K562 (cell line): ENCODE data around the gene PRPF6. TPM values are rescaled to one million over a fixed set of nuclear protein-coding genes. Genes with fewer than 3 reads are reported as not detected.

Source experiments
- ATF1 ChIP-seq, 2 experiments: fragments of 450-650 bp in 1 of 2; IDR thresholded peaks; 2 replicates each; pipeline ENCODE4 v1.6.1; 2016; ENCODE audit warnings: missing compliant biosample characterization in 1 of 2, missing genetic modification characterization in 1 of 2
- BMI1 ChIP-seq: fragments of 150-350 bp; IDR thresholded peaks from 2 replicates; pipeline ENCODE4 v1.6.1; 2014; ENCODE audit warnings: low read length
- CREB1 ChIP-seq, 2 experiments: sonication (generic) in 1 of 2; formaldehyde crosslinking in 1 of 2; IDR thresholded peaks; 2 replicates each; pipeline versions ENCODE4 v1.6.1 to v1.8.0; 2012 to 2022; ENCODE audit warnings: inconsistent platforms in 1 of 2, mild to moderate bottlenecking in 1 of 2, missing genetic modification reagents in 1 of 2, moderate library complexity in 1 of 2
- CTBP1 ChIP-seq: fragments of 450-650 bp; IDR thresholded peaks from 2 replicates; pipeline ENCODE4 v1.6.1; 2016; ENCODE audit warnings: borderline replicate concordance
- HDAC1 ChIP-seq, 2 experiments: fragments of 450-650 bp; IDR thresholded peaks; 2 replicates each; pipeline ENCODE4 v1.6.1; 2016 to 2017; ENCODE audit warnings: inconsistent platforms in 1 of 2, mild to moderate bottlenecking in 1 of 2, moderate library complexity in 1 of 2
- LARP7 ChIP-seq: fragments of 450-650 bp; IDR thresholded peaks from 2 replicates; pipeline ENCODE4 v1.6.1; 2016
- MAFK ChIP-seq: IDR thresholded peaks from 2 replicates; pipeline ENCODE4 v1.6.1; 2011; ENCODE audit warnings: low read length, improper control_type of control experiment
- NR4A1 ChIP-seq, 2 experiments: fragments of 250-450 bp in 1 of 2; fragments of 450-650 bp in 1 of 2; sonication (Bioruptor Pico) in 1 of 2; IDR thresholded peaks; 2 replicates each; pipeline versions ENCODE4 v1.4.0 to v1.6.1; 2016 to 2020; ENCODE audit warnings: mild to moderate bottlenecking in 2 of 2, missing compliant biosample characterization in 1 of 2, missing genetic modification characterization in 1 of 2, moderate library complexity in 1 of 2
- SP2 ChIP-seq: IDR thresholded peaks from 2 replicates; pipeline ENCODE4 v1.6.1; 2011; ENCODE audit warnings: mild to moderate bottlenecking, low read depth, low read length, moderate library complexity; ENCODE audit not compliant: poor library complexity, severe bottlenecking; ENCODE audit errors: extremely low read depth
- SUPT5H ChIP-seq: fragments of 450-650 bp; IDR thresholded peaks from 2 replicates; pipeline ENCODE4 v1.6.1; 2016
- THRAP3 ChIP-seq: fragments of 450-650 bp; IDR thresholded peaks from 2 replicates; pipeline ENCODE4 v1.6.1; 2016; ENCODE audit warnings: mild to moderate bottlenecking, inconsistent platforms, borderline replicate concordance
- YY1 ChIP-seq, 3 experiments: IDR thresholded peaks; 2 replicates each; pipeline ENCODE4 v1.6.1; 2011; ENCODE audit warnings: low read length in 2 of 3, mild to moderate bottlenecking in 2 of 3, moderate library complexity in 2 of 3, borderline replicate concordance in 1 of 3, control low read depth in 1 of 3, low read depth in 1 of 3; ENCODE audit not compliant: insufficient read depth in 3 of 3, insufficient replicate concordance in 2 of 3, control insufficient read depth in 1 of 3, insufficient read length in 1 of 3; ENCODE audit errors: extremely low read depth in 1 of 3
- ZKSCAN1 ChIP-seq: fragments of 150-350 bp; IDR thresholded peaks from 2 replicates; pipeline ENCODE4 v1.6.1; 2016; ENCODE audit warnings: low read depth, low read length
- ZKSCAN8 ChIP-seq: fragments of 200-800 bp; sonication (Bioruptor generic); IDR thresholded peaks from 2 replicates; pipeline ENCODE4 v1.6.1; 2016; ENCODE audit warnings: missing genetic modification characterization, missing compliant biosample characterization
- polyA plus RNA-seq, 8 experiments: library from polyadenylated mRNA; depleted of rRNA in 4 of 8; stranded (reverse) in 5 of 8; unstranded in 3 of 8; fragments of >200 nt; fragmentation: Nextera tagmentation in 2 of 8; fragmentation: Illumina TruSeq in 1 of 8; extraction: Ambion mirVana in 2 of 8; extraction: Trizol in 1 of 8; gene quantifications; 2 replicates each; pipeline versions ENCODE4 v1.2.1 to v1.2.3, GENCODE V29; 2011 to 2014; ENCODE audit warnings: inconsistent platforms in 1 of 8, missing spikeins in 1 of 8
- total RNA-seq, 7 experiments: library from RNA; depleted of rRNA in 6 of 7; stranded (reverse); fragments of >200 nt in 6 of 7; fragmentation: Illumina TruSeq in 2 of 7; extraction: Trizol in 2 of 7; gene quantifications; 2 replicates each; pipeline versions ENCODE4 v1.2.1 to v1.2.3, GENCODE V29; 2011 to 2021; ENCODE audit warnings: low replicate concordance in 1 of 7
- TF ChIP-seq, protein P1 (sequence below): fragments of 450-650 bp; IDR thresholded peaks from 2 replicates; pipeline ENCODE4 v1.6.1; 2014; ENCODE audit warnings: low read depth, mild to moderate bottlenecking, moderate library complexity, borderline replicate concordance
- TF ChIP-seq, protein P2 (sequence below): fragments of 250-450 bp; sonication (Bioruptor Pico); IDR thresholded peaks from 2 replicates; pipeline ENCODE4 v1.8.0; 2021; ENCODE audit warnings: borderline replicate concordance, mild to moderate bottlenecking, moderate library complexity; ENCODE audit not compliant: poor library complexity, severe bottlenecking
- TF ChIP-seq, protein P3 (sequence below): sonication (generic); formaldehyde crosslinking; IDR thresholded peaks from 2 replicates; pipeline ENCODE4 v1.8.0; 2022; ENCODE audit warnings: missing genetic modification reagents, mild to moderate bottlenecking, borderline replicate concordance
- TF ChIP-seq, protein P4 (sequence below): sonication (generic); formaldehyde crosslinking; IDR thresholded peaks from 2 replicates; pipeline ENCODE4 v1.9.0; 2022; ENCODE audit warnings: mild to moderate bottlenecking, missing genetic modification reagents

PRPF6 gene
- total and polyA plus RNA-seq, 9 of the 15 experiments (the other 6 are each of a cell fraction or from before 2014, with no cell fraction given), result 4.2 to 83.2 (median 59.9) TPM

DNA sequence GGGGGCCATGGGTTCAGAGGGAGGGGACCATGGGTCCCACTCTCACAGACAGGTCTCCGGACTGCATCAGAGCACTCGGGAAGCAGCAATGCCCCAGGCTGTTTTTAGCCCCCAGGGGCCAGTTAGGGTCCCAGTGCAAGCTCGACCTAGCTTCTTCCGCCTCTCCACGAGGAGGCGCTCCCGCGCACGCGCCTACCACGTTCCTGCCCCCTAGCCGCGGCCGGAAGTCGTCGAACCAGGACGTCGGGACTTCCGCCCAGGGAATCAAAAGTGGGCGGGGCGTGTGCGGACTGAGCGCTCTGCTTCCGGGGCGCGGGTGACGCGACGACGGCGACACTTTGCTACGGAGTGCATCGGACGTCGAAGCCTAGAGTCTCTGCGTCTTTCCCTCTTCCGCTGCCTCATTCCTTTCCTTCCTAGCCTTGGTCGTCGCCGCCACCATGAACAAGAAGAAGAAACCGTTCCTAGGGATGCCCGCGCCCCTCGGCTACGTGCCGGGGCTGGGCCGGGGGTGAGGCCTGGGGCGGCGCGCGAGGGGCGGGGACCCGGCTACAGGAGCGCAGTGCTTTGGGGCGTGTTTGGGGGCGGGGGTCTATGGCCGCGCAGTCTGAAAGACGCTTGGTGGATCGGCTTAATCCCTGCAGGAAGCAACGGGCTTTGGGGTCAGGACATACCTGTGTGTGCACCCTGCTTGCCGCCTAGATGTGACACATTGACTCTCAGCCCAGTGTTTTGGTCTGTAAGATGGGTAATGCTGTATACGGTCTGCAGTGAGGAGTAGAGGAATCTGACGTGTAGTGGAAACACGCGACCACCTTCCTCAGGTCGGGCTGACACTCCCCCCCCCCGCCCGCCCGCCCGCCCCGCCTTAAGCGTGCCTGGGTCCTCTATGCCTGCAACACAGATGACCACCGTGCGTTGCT, at the start of gene PRPF6 (continued):
- TF ChIP-seq, protein P1, sequence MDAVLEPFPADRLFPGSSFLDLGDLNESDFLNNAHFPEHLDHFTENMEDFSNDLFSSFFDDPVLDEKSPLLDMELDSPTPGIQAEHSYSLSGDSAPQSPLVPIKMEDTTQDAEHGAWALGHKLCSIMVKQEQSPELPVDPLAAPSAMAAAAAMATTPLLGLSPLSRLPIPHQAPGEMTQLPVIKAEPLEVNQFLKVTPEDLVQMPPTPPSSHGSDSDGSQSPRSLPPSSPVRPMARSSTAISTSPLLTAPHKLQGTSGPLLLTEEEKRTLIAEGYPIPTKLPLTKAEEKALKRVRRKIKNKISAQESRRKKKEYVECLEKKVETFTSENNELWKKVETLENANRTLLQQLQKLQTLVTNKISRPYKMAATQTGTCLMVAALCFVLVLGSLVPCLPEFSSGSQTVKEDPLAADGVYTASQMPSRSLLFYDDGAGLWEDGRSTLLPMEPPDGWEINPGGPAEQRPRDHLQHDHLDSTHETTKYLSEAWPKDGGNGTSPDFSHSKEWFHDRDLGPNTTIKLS, result peak; percentile 84
- TF ChIP-seq SP2 (peak; percentile 38), SUPT5H (peak; percentile 86), ZKSCAN8 (CRISPR knock-in tag) (no peak), CREB1 (IDR thresholded peaks at IDR 0.05) (peak; percentile 98), CREB1 (CRISPR knock-in tag; IDR thresholded peaks at IDR 0.05) (peak; percentile 98), NR4A1 (CRISPR knock-in tag; IDR thresholded peaks at IDR 0.05) (no peak), NR4A1 (tag; IDR thresholded peaks at IDR 0.05) (no peak), BMI1 (no peak), MAFK (no peak), ATF1 (CRISPR knock-in tag; IDR thresholded peaks at IDR 0.05) (peak; percentile 85), ATF1 (tag; IDR thresholded peaks at IDR 0.05) (peak; percentile 99), HDAC1 (IDR thresholded peaks at IDR 0.05) (peak in 1 of 2 experiments; percentile 95; a peak in 2 of 4 replicates), LARP7 (no peak), CTBP1 (peak; percentile 87), ZKSCAN1 (peak; percentile 64), YY1 (IDR thresholded peaks at IDR 0.05; ENCODE audit: borderline replicate concordance in 1 of 3, control insufficient read depth in 1 of 3, extremely low read depth in 1 of 3, insufficient read depth in 3 of 3, insufficient read length in 1 of 3, insufficient replicate concordance in 2 of 3, low read depth in 1 of 3, low read length in 2 of 3) (peak in 2 of 3 experiments; percentile 36 to 49), THRAP3 (no peak)
- TF ChIP-seq, protein P2, sequence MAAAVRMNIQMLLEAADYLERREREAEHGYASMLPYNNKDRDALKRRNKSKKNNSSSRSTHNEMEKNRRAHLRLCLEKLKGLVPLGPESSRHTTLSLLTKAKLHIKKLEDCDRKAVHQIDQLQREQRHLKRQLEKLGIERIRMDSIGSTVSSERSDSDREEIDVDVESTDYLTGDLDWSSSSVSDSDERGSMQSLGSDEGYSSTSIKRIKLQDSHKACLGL, result no peak
- TF ChIP-seq, protein P3, sequence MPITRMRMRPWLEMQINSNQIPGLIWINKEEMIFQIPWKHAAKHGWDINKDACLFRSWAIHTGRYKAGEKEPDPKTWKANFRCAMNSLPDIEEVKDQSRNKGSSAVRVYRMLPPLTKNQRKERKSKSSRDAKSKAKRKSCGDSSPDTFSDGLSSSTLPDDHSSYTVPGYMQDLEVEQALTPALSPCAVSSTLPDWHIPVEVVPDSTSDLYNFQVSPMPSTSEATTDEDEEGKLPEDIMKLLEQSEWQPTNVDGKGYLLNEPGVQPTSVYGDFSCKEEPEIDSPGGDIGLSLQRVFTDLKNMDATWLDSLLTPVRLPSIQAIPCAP, result no peak
- TF ChIP-seq, protein P4, sequence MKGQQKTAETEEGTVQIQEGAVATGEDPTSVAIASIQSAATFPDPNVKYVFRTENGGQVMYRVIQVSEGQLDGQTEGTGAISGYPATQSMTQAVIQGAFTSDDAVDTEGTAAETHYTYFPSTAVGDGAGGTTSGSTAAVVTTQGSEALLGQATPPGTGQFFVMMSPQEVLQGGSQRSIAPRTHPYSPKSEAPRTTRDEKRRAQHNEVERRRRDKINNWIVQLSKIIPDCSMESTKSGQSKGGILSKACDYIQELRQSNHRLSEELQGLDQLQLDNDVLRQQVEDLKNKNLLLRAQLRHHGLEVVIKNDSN, result peak; percentile 53; the same call in 1 of the 2 replicates
